HG03196 (cell line): Measurements from ENCODE around the gene FOXA2.

Source experiments
- ATAC-seq: cut with Tn5 transposase; IDR thresholded peaks from one replicate; pipeline ENCODE4 v1.9.1; 2021; ENCODE audit not compliant: unreplicated experiment

FOXA2 gene

GRCh38 chr20:22584922-22585785 lies 782 bp upstream of the FOXA2 start:
- no peak for ATAC-seq

- ATAC-seq, result no peak
These were observed 425 bp downstream of the FOXA2 start for GRCh38 chr20:22583773-22584521.

- ATAC-seq, result no peak
These were observed 1.2 kb downstream of the FOXA2 start for GRCh38 chr20:22582964-22583772.

GRCh38 chr20:22582386-22582963 lies 1.9 kb downstream of the FOXA2 start:
- no peak for ATAC-seq

GRCh38 chr20:22581437-22582385 lies 2.7 kb downstream of the FOXA2 start:
- no peak for ATAC-seq

GRCh38 chr20:22579711-22580697 lies 4.4 kb downstream of the FOXA2 start:
- ATAC-seq, result no peak

GRCh38 chr20:22579119-22579427 lies 5.3 kb downstream of the FOXA2 start:
- ATAC-seq, result no peak

- ATAC-seq, result no peak
These were observed 5.9 kb downstream of the FOXA2 start for GRCh38 chr20:22578221-22579118.

GRCh38 chr20:22577515-22578220 lies 6.7 kb downstream of the FOXA2 start:
- ATAC-seq, result no peak

GRCh38 chr20:22576733-22577514 lies 7.4 kb downstream of the FOXA2 start:
- no peak for ATAC-seq

- no peak for ATAC-seq
These were observed 8.1 kb downstream of the FOXA2 start for GRCh38 chr20:22576273-22576672.

- no peak for ATAC-seq
These were observed 8.6 kb downstream of the FOXA2 start for GRCh38 chr20:22575737-22576136.

GRCh38 chr20:22575087-22575721 lies 9.2 kb downstream of the FOXA2 start:
- ATAC-seq, result no peak

- no peak for ATAC-seq
These were observed 9.8 kb downstream of the FOXA2 start for GRCh38 chr20:22574545-22575086.

GRCh38 chr20:22572491-22572890 lies 11.9 kb downstream of the FOXA2 start:
- ATAC-seq, result no peak

- ATAC-seq, result no peak
These were observed 12.3 kb downstream of the FOXA2 start for GRCh38 chr20:22572023-22572422.
